ENCODE measurements around the gene NEK8. TPM values are rescaled to one million over a fixed set of nuclear protein-coding genes. Genes with fewer than 3 reads are reported as not detected.

NEK8 gene
- total and polyA plus RNA-seq, 4 donors, result 5.1 to 14.7 (median 7.4) TPM

DNA sequence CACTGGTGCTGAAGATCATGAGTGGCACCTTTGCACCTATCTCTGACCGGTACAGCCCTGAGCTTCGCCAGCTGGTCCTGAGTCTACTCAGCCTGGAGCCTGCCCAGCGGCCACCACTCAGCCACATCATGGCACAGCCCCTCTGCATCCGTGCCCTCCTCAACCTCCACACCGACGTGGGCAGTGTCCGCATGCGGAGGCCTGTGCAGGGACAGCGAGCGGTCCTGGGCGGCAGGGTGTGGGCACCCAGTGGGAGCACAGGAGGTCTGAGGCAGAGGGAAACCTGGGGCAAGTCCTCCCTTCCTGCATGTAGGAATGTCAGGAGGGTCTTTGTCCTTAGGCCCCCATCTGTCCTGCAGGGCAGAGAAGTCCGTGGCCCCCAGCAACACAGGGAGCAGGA lies 8.7 kb downstream of the NEK8 start:
- peaks cover 0 to 7% (median 0%) of the 10 kb centered on the region in 4 donors for H3K36me3 ChIP-seq (ENCODE audit: control insufficient read depth in 4 of 4, insufficient read depth in 4 of 4, low read length in 4 of 4)
- TF ChIP-seq, protein P1, sequence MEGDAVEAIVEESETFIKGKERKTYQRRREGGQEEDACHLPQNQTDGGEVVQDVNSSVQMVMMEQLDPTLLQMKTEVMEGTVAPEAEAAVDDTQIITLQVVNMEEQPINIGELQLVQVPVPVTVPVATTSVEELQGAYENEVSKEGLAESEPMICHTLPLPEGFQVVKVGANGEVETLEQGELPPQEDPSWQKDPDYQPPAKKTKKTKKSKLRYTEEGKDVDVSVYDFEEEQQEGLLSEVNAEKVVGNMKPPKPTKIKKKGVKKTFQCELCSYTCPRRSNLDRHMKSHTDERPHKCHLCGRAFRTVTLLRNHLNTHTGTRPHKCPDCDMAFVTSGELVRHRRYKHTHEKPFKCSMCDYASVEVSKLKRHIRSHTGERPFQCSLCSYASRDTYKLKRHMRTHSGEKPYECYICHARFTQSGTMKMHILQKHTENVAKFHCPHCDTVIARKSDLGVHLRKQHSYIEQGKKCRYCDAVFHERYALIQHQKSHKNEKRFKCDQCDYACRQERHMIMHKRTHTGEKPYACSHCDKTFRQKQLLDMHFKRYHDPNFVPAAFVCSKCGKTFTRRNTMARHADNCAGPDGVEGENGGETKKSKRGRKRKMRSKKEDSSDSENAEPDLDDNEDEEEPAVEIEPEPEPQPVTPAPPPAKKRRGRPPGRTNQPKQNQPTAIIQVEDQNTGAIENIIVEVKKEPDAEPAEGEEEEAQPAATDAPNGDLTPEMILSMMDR (IDR thresholded peaks at IDR 0.05; ENCODE audit: control extremely low read depth, extremely low read depth), result no peak
- no peak overlapping the region for H3K4me3 ChIP-seq
- DNase-seq (no peak), ATAC-seq (ENCODE audit: insufficient read depth, low FRiP score) (no peak)
- H3K4me1 ChIP-seq (ENCODE audit: control insufficient read depth in 5 of 5, insufficient read depth in 5 of 5, low read length in 5 of 5), result no peaks in the 10 kb centered on the region
- H3K9ac ChIP-seq (ENCODE audit: insufficient read depth in 1 of 2, low read length in 2 of 2), result no peak overlapping the region
- WGBS, 2 donors, result 96% methylated on average over 12 of the region's 12 CpGs
- no peak overlapping the region for H3K27ac ChIP-seq (ENCODE audit: low read depth in 1 of 2, low read length in 1 of 2)
- H3K27me3 ChIP-seq (ENCODE audit: control insufficient read depth in 3 of 3, insufficient read depth in 3 of 3, low read length in 2 of 3), result no peaks in the 10 kb centered on the region
- H3K9me3 ChIP-seq (ENCODE audit: control insufficient read depth in 4 of 4, insufficient read depth in 3 of 4, low read length in 3 of 4), result no peaks in the 10 kb centered on the region

DNA sequence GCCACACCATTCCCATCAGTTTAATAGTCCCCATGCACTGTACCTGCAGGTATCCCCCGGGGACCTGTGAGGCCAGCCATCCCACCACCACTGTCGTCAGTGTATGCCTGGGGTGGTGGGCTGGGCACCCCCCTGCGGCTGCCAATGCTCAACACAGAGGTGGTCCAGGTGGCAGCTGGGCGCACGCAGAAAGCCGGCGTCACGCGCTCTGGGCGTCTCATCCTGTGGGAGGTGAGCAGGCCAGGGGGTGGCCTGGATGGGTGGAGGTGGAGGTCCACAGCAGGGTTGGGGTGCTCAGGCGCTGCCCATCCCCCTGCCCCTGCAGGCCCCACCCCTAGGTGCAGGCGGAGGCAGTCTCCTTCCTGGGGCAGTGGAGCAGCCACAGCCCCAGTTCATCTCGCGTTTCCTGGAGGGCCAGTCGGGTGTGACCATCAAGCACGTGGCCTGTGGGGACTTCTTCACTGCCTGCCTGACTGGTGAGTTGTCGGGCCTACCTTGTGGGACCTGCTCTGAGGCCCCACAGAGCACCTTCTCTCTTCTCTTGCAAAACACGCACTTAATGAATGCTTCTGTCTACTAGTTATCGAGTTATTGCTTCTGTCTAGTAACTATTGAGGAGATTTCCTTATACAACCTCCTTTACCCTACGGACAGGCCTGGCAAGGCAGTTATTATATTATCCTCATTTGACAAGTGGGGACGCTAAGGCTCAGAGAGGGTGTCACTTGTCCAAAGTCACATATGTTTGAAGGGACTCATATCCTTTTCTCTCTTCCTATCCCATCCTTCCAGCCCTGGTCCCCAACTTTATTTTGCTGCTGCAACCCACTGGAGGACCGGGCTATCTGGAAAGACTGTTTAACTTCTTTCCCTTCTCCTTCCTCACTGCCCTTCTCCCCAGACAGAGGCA lies 9.4 kb downstream of the NEK8 start:
- TF ChIP-seq, protein P1 (IDR thresholded peaks at IDR 0.05; ENCODE audit: control extremely low read depth, extremely low read depth), result no peak

DNA sequence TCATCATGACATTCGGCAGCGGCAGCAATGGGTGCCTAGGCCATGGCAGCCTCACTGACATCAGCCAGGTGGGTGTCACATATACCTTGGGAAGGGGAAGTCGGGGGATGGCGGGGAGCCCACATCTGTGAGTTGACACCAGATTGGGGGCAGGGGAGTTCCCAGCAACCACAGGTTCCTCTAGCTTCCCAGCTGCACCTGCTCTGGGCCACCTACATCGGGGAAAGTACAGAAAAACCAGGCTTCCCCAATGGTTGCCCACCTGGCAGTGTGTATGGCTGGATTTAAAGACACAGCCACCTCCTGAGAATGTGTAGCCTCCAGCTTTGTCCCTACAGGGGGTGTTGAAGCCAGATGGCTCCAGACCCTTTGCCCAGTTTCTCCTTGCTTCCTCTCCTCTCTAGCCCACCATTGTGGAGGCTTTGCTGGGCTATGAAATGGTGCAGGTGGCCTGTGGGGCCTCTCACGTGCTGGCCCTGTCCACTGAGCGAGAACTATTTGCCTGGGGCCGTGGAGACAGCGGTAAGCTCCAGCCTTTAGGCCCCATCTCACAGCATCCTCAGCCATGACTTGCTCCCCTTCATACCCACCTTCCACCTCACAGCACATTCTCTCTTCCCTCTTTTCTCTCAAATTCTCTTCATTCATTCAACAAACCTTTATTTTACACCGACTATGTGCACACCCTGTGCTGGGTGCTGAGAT lies 10.2 kb downstream of the NEK8 start:
- no peak overlapping the region for H3K4me3 ChIP-seq
- no peak overlapping the region for H3K27ac ChIP-seq (ENCODE audit: low read depth in 1 of 2, low read length in 1 of 2)
- peaks cover 0 to 5% (median 0%) of the 10 kb centered on the region in 4 donors for H3K36me3 ChIP-seq (ENCODE audit: control insufficient read depth in 4 of 4, insufficient read depth in 4 of 4, low read length in 4 of 4)
- H3K4me1 ChIP-seq (ENCODE audit: control insufficient read depth in 5 of 5, insufficient read depth in 5 of 5, low read length in 5 of 5), result peaks cover 0 to 12% (median 0%) of the 10 kb centered on the region in 5 donors
- TF ChIP-seq, protein P1 (IDR thresholded peaks at IDR 0.05; ENCODE audit: control extremely low read depth, extremely low read depth), result no peak
- H3K27me3 ChIP-seq (ENCODE audit: control insufficient read depth in 3 of 3, insufficient read depth in 3 of 3, low read length in 2 of 3), result no peaks in the 10 kb centered on the region
- DNase-seq, result no peak
- H3K9me3 ChIP-seq (ENCODE audit: control insufficient read depth in 4 of 4, insufficient read depth in 3 of 4, low read length in 3 of 4), result no peaks in the 10 kb centered on the region
- ATAC-seq (ENCODE audit: insufficient read depth, low FRiP score), result no peak
- no peak overlapping the region for H3K9ac ChIP-seq (ENCODE audit: insufficient read depth in 1 of 2, low read length in 2 of 2)
- 75 to 87% methylated on average over 10 of the region's 10 CpGs for WGBS, 2 donors

More for the DNA sequence above, 9.4 kb downstream of the NEK8 start:
- H3K9ac ChIP-seq (ENCODE audit: insufficient read depth in 1 of 2, low read length in 2 of 2), result no peak overlapping the region
- DNase-seq, result no peak
- H3K27me3 ChIP-seq (ENCODE audit: control insufficient read depth in 3 of 3, insufficient read depth in 3 of 3, low read length in 2 of 3), result no peaks in the 10 kb centered on the region
- H3K9me3 ChIP-seq (ENCODE audit: control insufficient read depth in 4 of 4, insufficient read depth in 3 of 4, low read length in 3 of 4), result no peaks in the 10 kb centered on the region
- WGBS, 2 donors, result 88 to 89% methylated on average over 22 of the region's 22 CpGs
- H3K36me3 ChIP-seq (ENCODE audit: control insufficient read depth in 4 of 4, insufficient read depth in 4 of 4, low read length in 4 of 4), result peaks cover 0 to 7% (median 0%) of the 10 kb centered on the region in 4 donors
- peaks cover 0 to 6% (median 0%) of the 10 kb centered on the region in 5 donors for H3K4me1 ChIP-seq (ENCODE audit: control insufficient read depth in 5 of 5, insufficient read depth in 5 of 5, low read length in 5 of 5)
- no peak overlapping the region for H3K4me3 ChIP-seq
- H3K27ac ChIP-seq (ENCODE audit: low read depth in 1 of 2, low read length in 1 of 2), result no peak overlapping the region
- ATAC-seq (ENCODE audit: insufficient read depth, low FRiP score), result no peak

Data from lung (tissue), 12 donors.